ENCODE data around the gene EBF4.

DNA sequence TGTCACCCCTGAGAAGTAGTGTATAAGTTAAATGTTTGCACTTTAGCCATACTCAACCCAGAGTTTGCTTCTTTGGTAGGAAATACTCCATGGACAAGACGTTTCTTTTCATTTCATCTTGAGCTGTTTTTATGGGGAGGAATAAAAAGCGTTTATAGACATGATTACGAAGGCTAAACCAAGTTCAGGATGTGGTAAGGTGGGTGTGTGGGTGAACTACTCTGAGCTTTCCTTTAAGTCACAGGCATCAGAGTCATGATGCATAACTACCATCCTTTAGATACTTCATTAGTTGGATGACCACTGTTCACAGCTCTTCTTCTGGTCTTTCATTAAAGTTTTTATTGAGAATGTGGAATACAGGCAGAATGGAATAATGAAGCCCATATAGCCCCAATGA, 48.9 kb downstream of the EBF4 start:
- TF ChIP-seq CTCF (IDR thresholded peaks at IDR 0.05 in 4 of 5, conservative IDR thresholded peaks at IDR 0.05 in 1 of 5) (no peak), POLR2A (IDR thresholded peaks at IDR 0.05) (no peak)
